KMS-11 (cell line): ENCODE measurements around the gene CBFA2T2.

Source experiments
- H2AFZ ChIP-seq: fragments of 200-600 bp; sonication (generic); 2 replicates; pipeline ENCODE4 v1.6.1; 2016; ENCODE audit warnings: antibody characterized with exemption, mixed run types, low read depth
- H3K27ac ChIP-seq: fragments of 200-600 bp; sonication (generic); 2 replicates; pipeline ENCODE4 v1.6.1; 2016; ENCODE audit warnings: mild to moderate bottlenecking, mixed run types
- H3K27me3 ChIP-seq: fragments of 200-600 bp; sonication (generic); 2 replicates; pipeline ENCODE4 v1.6.1; 2017; ENCODE audit warnings: mild to moderate bottlenecking, low read depth, mixed run types, moderate library complexity; ENCODE audit not compliant: insufficient read depth
- H3K36me3 ChIP-seq: fragments of 200-600 bp; sonication (generic); 2 replicates; pipeline ENCODE4 v1.6.1; 2017; ENCODE audit warnings: mild to moderate bottlenecking, mixed run types; ENCODE audit not compliant: insufficient read depth
- H3K4me1 ChIP-seq: fragments of 200-600 bp; sonication (generic); 2 replicates; pipeline ENCODE4 v1.6.1; 2016; ENCODE audit warnings: mild to moderate bottlenecking, low read depth, mixed run types; ENCODE audit not compliant: poor library complexity, severe bottlenecking
- H3K4me2 ChIP-seq: fragments of 200-600 bp; sonication (generic); 2 replicates; pipeline ENCODE4 v1.7.0; 2016; ENCODE audit warnings: mild to moderate bottlenecking, mixed run types
- H3K4me3 ChIP-seq: fragments of 200-600 bp; sonication (generic); IDR thresholded peaks from 2 replicates; pipeline ENCODE4 v1.6.1; 2017; ENCODE audit warnings: low read depth, low read length, mixed read lengths; ENCODE audit not compliant: insufficient read depth
- H3K79me2 ChIP-seq: fragments of 200-600 bp; sonication (generic); 2 replicates; pipeline ENCODE4 v1.6.1; 2016; ENCODE audit warnings: low read depth, mixed run types; ENCODE audit not compliant: insufficient read depth
- H3K9ac ChIP-seq: fragments of 200-600 bp; sonication (generic); 2 replicates; pipeline ENCODE4 v1.6.1; 2016; ENCODE audit warnings: mild to moderate bottlenecking, mixed run types
- H4K20me1 ChIP-seq: fragments of 200-600 bp; sonication (generic); 2 replicates; pipeline ENCODE4 v1.6.1; 2016; ENCODE audit warnings: mild to moderate bottlenecking, mixed run types; ENCODE audit not compliant: insufficient read depth
- TF ChIP-seq, protein P1 (sequence below): fragments of 200-600 bp; sonication (generic); conservative IDR thresholded peaks from 2 replicates; pipeline ENCODE4 v1.6.1; 2017; ENCODE audit warnings: low read depth, mild to moderate bottlenecking, antibody characterized with exemption, low read length, moderate library complexity, mixed read lengths

CBFA2T2 gene

DNA sequence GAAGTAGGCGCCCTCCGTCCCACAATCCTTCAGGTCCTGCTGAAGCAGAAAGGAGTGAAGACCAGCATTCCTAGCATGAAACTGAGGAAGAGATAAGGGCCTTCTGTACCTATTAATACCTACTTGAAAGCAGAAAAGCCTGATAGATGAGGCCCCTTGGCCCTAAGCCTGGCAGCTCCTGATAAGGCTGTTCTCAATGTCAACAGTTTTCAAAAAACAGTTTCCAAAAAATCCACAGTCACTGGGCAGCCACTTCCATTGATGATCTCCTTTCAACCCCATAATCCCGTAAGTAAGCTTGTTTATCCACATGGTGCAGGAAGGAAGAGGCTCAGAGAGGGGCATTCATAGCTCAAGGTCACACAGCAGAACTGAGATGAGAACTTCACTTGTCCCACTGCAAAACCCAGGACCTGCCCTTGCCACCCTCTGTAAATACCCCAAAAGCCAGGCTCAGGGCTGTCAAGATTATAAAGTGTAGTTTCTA, 199.1 kb downstream of the CBFA2T2 start:
- peaks cover 37% of the 10 kb centered on the region for H3K4me1 ChIP-seq
- H3K36me3 ChIP-seq, result no peaks in the 10 kb centered on the region
- H3K9ac ChIP-seq, result no peak overlapping the region
- no peak overlapping the region for H2AFZ ChIP-seq
- H3K27me3 ChIP-seq, result no peaks in the 10 kb centered on the region
- H3K4me2 ChIP-seq, result no peak overlapping the region
- TF ChIP-seq, protein P1, sequence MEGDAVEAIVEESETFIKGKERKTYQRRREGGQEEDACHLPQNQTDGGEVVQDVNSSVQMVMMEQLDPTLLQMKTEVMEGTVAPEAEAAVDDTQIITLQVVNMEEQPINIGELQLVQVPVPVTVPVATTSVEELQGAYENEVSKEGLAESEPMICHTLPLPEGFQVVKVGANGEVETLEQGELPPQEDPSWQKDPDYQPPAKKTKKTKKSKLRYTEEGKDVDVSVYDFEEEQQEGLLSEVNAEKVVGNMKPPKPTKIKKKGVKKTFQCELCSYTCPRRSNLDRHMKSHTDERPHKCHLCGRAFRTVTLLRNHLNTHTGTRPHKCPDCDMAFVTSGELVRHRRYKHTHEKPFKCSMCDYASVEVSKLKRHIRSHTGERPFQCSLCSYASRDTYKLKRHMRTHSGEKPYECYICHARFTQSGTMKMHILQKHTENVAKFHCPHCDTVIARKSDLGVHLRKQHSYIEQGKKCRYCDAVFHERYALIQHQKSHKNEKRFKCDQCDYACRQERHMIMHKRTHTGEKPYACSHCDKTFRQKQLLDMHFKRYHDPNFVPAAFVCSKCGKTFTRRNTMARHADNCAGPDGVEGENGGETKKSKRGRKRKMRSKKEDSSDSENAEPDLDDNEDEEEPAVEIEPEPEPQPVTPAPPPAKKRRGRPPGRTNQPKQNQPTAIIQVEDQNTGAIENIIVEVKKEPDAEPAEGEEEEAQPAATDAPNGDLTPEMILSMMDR, result no peak
- peaks cover 16% of the 10 kb centered on the region for H3K79me2 ChIP-seq
- peaks cover 11% of the 10 kb centered on the region for H4K20me1 ChIP-seq
- no peak overlapping the region for H3K27ac ChIP-seq
- no peak overlapping the region for H3K4me3 ChIP-seq

GRCh38 chr20:33689493-33689892, 199.6 kb downstream of the CBFA2T2 start:
- H3K36me3 ChIP-seq, result no peaks in the 10 kb centered on the region
- H3K4me1 ChIP-seq, result peaks cover 32% of the 10 kb centered on the region
- H3K4me2 ChIP-seq, result no peak overlapping the region

DNA sequence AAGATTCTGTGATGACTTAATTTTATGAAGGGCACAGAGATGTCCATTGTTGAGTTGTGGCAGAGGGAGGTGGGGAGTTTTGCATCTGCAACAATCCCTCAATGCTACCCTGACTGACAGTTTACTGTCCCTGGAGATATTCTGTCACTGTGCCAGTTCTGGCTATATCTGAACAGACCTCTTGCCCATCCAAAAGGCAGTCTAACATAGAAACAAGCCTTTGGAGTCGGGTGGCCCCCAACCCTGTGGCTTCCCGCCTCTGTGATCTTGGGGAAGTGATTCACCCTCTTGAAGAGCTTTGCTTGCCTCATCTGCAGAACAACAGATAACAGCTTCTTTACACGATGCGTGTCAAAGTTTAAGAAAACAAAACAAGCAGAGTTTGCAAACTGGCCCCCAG, 200.1 kb downstream of the CBFA2T2 start:
- H3K27me3 ChIP-seq, result no peaks in the 10 kb centered on the region
- H3K4me1 ChIP-seq, result peaks cover 27% of the 10 kb centered on the region
- no peak overlapping the region for H3K4me3 ChIP-seq
- H3K4me2 ChIP-seq, result no peak overlapping the region
- peaks cover 1% of the 10 kb centered on the region; the same call in 1 of the 2 replicates for H4K20me1 ChIP-seq
- H3K27ac ChIP-seq, result no peak overlapping the region
- H3K9ac ChIP-seq, result no peak overlapping the region
- H3K36me3 ChIP-seq, result no peaks in the 10 kb centered on the region
- H3K79me2 ChIP-seq, result peaks cover 6% of the 10 kb centered on the region
- TF ChIP-seq, protein P1, result no peak
- H2AFZ ChIP-seq, result no peak overlapping the region

More at GRCh38 chr20:33689493-33689892, 199.6 kb downstream of the CBFA2T2 start:
- Histone ChIP-seq H3K4me3 (no peak overlapping the region), H3K27ac (no peak overlapping the region), H4K20me1 (peaks cover 6% of the 10 kb centered on the region; the same call in 1 of the 2 replicates), H3K27me3 (no peaks in the 10 kb centered on the region), H3K9ac (no peak overlapping the region), H2AFZ (no peak overlapping the region), H3K79me2 (peaks cover 11% of the 10 kb centered on the region)
- TF ChIP-seq, protein P1, result no peak

- Histone ChIP-seq H3K27ac (no peak overlapping the region), H3K36me3 (no peaks in the 10 kb centered on the region), H3K4me1 (peaks cover 9% of the 10 kb centered on the region), H3K9ac (no peak overlapping the region), H3K27me3 (no peaks in the 10 kb centered on the region), H4K20me1 (no peaks in the 10 kb centered on the region), H3K79me2 (no peaks in the 10 kb centered on the region), H3K4me3 (no peak overlapping the region), H3K4me2 (no peak overlapping the region), H2AFZ (no peak overlapping the region)
- TF ChIP-seq, protein P1, result no peak
Observed at GRCh38 chr20:33693289-33693688, 203.4 kb downstream of the CBFA2T2 start.
